ENCODE results near the gene RFX7.

RFX7 gene

GRCh38 chr15:56064152-56064551, 179.5 kb downstream of the RFX7 start:
- Mint-ChIP-seq H3K4me1 (no peaks in the 10 kb centered on the region), H3K27me3 (no peaks in the 10 kb centered on the region)

DNA sequence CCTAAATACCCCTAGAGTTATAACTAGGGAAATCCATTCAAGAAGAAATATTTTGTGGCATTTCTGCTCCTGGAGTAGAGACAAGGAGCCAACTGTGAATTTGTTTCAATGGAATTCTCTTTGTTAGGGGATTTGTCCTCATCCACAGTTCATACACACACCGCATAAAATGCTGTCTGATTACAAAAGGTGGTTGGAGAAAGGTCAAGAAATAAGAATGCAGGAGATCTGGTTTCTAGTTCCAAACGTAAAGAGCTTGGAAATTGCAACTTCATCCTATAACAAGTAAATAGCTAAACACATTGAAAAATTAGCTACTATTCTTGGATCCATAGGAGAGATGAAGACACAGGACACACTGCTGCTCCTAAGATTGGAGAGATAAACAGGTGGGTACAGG, 184.0 kb downstream of the RFX7 start:
- H3K27me3 Mint-ChIP-seq, result no peaks in the 10 kb centered on the region
- no peak overlapping the region for H3K4me3 Mint-ChIP-seq
- H3K36me3 Mint-ChIP-seq, result no peaks in the 10 kb centered on the region
- peaks cover 7% of the 10 kb centered on the region for H3K9me3 Mint-ChIP-seq
- H3K4me1 Mint-ChIP-seq, result no peaks in the 10 kb centered on the region
- H3K27ac Mint-ChIP-seq, result no peak overlapping the region

More at GRCh38 chr15:56064152-56064551, 179.5 kb downstream of the RFX7 start:
- peaks cover 7% of the 10 kb centered on the region for H3K9me3 Mint-ChIP-seq
- no peaks in the 10 kb centered on the region for H3K36me3 Mint-ChIP-seq
- H3K4me3 Mint-ChIP-seq, result no peak overlapping the region
- no peak overlapping the region for H3K27ac Mint-ChIP-seq

- Mint-ChIP-seq H3K4me3 (no peak overlapping the region), H3K27me3 (no peaks in the 10 kb centered on the region), H3K27ac (no peak overlapping the region), H3K9me3 (peaks cover 7% of the 10 kb centered on the region), H3K36me3 (no peaks in the 10 kb centered on the region), H3K4me1 (no peaks in the 10 kb centered on the region)
Measured at GRCh38 chr15:56058986-56059385, 184.7 kb downstream of the RFX7 start.

DNA sequence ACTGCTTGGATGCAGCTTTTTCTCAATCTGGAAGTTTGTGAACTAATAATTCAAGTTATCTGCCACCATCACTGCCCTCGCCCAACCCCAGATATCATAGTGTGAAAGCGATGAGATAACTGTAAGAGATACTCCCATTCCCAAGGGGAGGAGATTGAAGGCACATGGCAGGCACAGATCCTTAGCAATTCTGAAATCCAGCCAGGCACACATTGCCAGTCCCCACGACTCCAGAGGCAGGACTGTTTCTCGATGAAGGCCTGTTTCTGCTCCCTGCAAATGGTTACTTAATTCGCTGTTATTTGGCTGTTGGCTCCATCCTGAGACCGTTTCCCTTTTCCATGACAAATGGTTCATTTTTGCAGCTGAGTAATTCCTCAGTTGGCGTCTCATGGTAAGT, 187.1 kb downstream of the RFX7 start:
- Mint-ChIP-seq H3K27me3 (no peaks in the 10 kb centered on the region), H3K4me3 (no peak overlapping the region), H3K36me3 (no peaks in the 10 kb centered on the region)

DNA sequence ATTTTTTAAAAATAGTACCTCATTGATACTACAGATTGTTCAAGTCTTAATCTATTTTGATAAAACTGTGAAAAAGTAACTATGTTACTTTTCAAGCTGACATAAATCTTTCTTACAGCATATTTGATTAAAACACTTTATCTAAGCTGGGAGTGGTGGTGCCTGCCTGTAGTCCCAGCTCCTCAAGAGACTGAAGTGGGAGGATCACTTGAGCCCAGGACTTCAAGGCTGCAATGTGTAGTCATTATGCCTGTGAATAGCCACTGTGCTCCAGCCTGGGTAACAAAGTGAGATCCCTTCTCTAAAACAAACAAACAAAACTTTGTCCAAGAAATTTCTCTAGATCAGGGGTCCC, 190.7 kb downstream of the RFX7 start:
- Mint-ChIP-seq H3K4me3 (no peak overlapping the region), H3K4me1 (peaks cover 4% of the 10 kb centered on the region), H3K9me3 (no peaks in the 10 kb centered on the region), H3K36me3 (no peaks in the 10 kb centered on the region), H3K27ac (no peak overlapping the region), H3K27me3 (no peaks in the 10 kb centered on the region)

More for the DNA sequence above, 187.1 kb downstream of the RFX7 start:
- peaks cover 2% of the 10 kb centered on the region for H3K9me3 Mint-ChIP-seq
- no peak overlapping the region for H3K27ac Mint-ChIP-seq
- H3K4me1 Mint-ChIP-seq, result peaks cover 4% of the 10 kb centered on the region

DNA sequence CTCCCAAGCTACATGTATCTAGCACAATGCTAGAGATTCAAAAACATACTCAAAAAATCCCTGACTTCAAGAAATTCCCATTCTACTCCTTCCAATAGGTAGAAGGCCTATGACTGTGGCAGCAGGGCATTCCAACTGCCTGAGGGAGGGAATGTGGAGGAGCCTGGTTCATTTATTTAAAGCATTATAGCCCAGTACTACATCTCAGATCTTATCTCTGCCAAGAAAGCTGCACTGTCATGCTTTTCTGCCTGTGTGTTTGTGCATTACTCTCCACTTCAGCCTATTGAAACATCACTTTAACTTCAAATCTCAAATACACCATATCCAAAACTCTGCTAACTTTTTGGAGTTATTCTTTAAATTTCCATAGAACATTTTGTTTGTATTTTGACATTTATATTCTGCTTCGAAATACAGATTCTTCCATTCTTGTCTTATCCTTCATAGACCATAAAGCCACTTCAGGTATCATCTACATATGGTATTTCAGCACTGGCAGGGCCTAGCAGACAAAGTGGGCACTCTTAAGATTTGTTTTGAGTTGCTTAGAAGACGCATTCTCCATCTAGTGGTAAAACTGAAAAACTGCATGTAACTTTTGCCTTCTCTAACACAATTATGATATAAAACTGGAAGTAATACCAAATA, 191.2 kb downstream of the RFX7 start:
- Mint-ChIP-seq H3K27ac (no peak overlapping the region), H3K27me3 (no peaks in the 10 kb centered on the region), H3K36me3 (no peaks in the 10 kb centered on the region), H3K4me1 (peaks cover 4% of the 10 kb centered on the region), H3K4me3 (no peak overlapping the region), H3K9me3 (no peaks in the 10 kb centered on the region)

GRCh38 chr15:56051676-56052075, 192.0 kb downstream of the RFX7 start:
- H3K27ac Mint-ChIP-seq, result no peak overlapping the region
- H3K4me3 Mint-ChIP-seq, result no peak overlapping the region
- H3K27me3 Mint-ChIP-seq, result no peaks in the 10 kb centered on the region
- no peaks in the 10 kb centered on the region for H3K36me3 Mint-ChIP-seq
- H3K9me3 Mint-ChIP-seq, result no peaks in the 10 kb centered on the region
- H3K4me1 Mint-ChIP-seq, result peaks cover 4% of the 10 kb centered on the region

DNA sequence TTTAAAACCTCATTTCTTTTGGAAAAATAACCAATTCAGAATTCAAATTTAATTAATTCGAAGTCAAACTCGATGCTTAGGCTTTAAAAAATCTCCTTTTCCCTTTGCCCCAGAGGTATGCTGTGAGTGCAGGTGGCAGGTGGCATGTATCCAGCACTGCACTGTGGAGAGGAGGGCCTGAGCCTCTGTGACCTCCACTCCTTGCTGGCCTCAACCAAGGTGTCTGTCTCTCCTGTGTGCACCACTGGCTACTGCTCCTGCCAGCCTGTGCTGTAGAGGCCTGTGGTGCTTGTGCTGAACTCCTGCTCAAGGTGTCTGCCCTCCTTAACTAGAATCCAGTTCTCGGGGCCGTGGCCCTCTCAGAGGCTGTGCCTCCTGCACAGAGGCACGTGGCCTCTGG, 194.1 kb downstream of the RFX7 start:
- H3K9me3 Mint-ChIP-seq, result no peaks in the 10 kb centered on the region
- no peaks in the 10 kb centered on the region for H3K36me3 Mint-ChIP-seq
- H3K4me1 Mint-ChIP-seq, result peaks cover 5% of the 10 kb centered on the region
- H3K27me3 Mint-ChIP-seq, result no peaks in the 10 kb centered on the region
- no peak overlapping the region for H3K4me3 Mint-ChIP-seq
- no peak overlapping the region for H3K27ac Mint-ChIP-seq

- H3K4me3 Mint-ChIP-seq, result no peak overlapping the region
- peaks cover 23% of the 10 kb centered on the region for H3K4me1 Mint-ChIP-seq
- H3K27me3 Mint-ChIP-seq, result no peaks in the 10 kb centered on the region
- peaks cover 9% of the 10 kb centered on the region for H3K9me3 Mint-ChIP-seq
- H3K27ac Mint-ChIP-seq, result no peak overlapping the region
- H3K36me3 Mint-ChIP-seq, result peaks cover 2% of the 10 kb centered on the region
Measured at GRCh38 chr15:56047354-56047753, 196.3 kb downstream of the RFX7 start.

DNA sequence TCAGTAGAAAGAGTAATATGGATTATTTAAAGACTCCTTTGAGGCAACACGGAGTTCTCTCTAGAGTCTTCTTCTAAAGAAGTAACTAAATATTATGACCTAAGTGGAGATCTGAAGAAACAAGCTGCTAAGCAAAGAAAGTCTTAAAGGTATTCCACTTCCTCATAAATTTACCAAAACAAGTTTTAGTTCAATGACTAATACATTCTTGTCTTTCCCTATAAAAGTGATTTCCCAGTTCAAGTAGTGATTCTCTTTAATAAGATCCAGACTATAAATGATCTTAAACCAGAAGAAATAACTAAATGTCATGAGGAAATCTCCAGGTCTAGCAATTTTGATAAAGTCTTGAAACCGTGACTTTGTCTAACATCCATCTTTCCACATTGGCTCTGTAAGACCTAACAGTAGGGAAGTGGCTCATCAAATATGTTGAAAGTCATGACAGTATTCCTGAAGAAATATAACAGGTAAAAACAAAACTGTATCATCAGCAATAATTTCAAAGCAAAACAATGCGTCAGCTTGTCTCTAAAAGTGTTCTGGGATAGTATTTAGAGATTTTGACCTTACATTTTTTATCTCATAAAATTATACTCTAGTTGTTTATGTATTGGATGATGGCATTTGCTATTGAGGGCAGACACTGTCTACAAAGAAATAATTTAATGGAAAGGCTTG, 198.5 kb downstream of the RFX7 start:
- Mint-ChIP-seq H3K4me3 (no peak overlapping the region), H3K27ac (no peak overlapping the region), H3K4me1 (peaks cover 36% of the 10 kb centered on the region), H3K36me3 (peaks cover 2% of the 10 kb centered on the region), H3K27me3 (no peaks in the 10 kb centered on the region), H3K9me3 (peaks cover 9% of the 10 kb centered on the region)

GRCh38 chr15:56042982-56043980, 200.4 kb downstream of the RFX7 start:
- Mint-ChIP-seq H3K27ac (peak overlapping the region; percentile 92), H3K36me3 (peaks cover 2% of the 10 kb centered on the region), H3K27me3 (no peaks in the 10 kb centered on the region), H3K4me3 (peak overlapping the region; percentile 72), H3K4me1 (peaks cover 48% of the 10 kb centered on the region), H3K9me3 (peaks cover 9% of the 10 kb centered on the region)

DNA sequence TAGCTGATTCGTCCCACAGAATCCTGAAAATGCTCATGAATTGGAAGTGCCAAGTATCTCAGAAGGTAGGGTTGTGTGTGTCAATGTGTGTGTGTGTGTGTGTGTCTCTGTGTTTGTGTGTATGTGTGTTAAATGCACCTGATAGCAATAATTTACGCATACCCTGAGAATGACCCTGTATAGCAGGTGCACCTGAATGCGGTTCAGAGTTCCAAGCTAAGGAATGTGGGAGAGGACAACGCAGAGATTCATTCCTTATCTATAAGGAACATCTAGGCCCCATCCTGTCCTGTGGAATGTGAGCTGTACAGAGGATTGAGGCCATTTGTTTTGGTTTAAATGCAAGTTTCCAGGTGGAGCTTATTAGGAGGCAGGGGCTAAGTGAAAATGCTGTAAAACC, 201.2 kb downstream of the RFX7 start:
- Mint-ChIP-seq H3K4me1 (peaks cover 55% of the 10 kb centered on the region), H3K9me3 (peaks cover 9% of the 10 kb centered on the region), H3K27me3 (no peaks in the 10 kb centered on the region), H3K4me3 (peak overlapping the region; percentile 72), H3K27ac (peak overlapping the region; percentile 83), H3K36me3 (peaks cover 2% of the 10 kb centered on the region)

GRCh38 chr15:56042031-56042430, 201.6 kb downstream of the RFX7 start:
- Mint-ChIP-seq H3K27me3 (no peaks in the 10 kb centered on the region), H3K4me3 (peak overlapping the region; percentile 72), H3K9me3 (peaks cover 9% of the 10 kb centered on the region), H3K27ac (peak overlapping the region; percentile 83), H3K36me3 (peaks cover 2% of the 10 kb centered on the region), H3K4me1 (peaks cover 56% of the 10 kb centered on the region)

DNA sequence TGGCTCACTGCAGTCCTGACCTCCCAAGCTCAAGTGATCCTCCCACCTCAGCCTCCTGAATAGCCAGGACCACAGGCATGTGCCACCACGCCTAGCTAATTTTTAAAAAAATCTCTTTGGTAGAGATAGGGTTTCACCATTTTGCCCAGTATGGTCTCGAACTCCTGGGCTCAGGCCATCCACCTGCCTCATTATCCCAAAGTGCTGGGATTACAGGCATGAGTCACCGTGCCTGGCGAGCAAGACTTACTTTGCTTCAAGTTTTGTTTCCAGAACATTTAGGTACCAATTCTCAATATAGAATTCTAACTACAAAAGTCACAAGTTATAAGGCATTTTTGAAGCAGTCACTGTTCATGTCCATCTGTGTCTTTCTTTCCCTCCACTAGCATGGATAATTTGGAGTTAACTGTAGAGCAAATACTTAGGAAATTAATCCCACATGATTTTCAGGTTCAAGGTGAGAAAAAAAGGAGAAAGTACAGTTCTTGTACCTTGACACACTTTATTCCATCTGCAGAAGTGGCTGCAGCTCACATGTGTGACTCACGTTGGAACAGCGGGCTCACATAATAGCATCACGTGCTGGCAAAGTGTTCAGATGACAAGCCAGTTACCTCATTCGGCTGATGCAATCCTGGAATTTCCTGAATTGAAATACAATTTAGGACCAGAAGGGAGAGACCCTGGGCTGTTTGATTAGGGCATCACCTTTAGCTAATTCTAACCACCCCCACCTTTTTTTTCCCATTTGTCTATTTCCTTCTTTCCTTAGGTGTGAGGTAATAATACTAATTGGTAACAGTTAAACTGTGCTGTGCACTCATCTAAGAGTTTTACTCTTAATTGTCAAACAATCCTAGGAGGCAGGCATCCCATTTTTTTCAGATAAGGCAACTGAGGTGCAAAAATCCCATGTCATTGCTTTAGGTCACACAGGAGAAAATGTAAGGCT, 203.3 kb downstream of the RFX7 start:
- H3K27me3 Mint-ChIP-seq, result no peaks in the 10 kb centered on the region
- peaks cover 56% of the 10 kb centered on the region for H3K4me1 Mint-ChIP-seq
- H3K27ac Mint-ChIP-seq, result peak overlapping the region; percentile 89
- peaks cover 9% of the 10 kb centered on the region for H3K9me3 Mint-ChIP-seq
- H3K4me3 Mint-ChIP-seq, result peak overlapping the region; percentile 38
- peaks cover 2% of the 10 kb centered on the region for H3K36me3 Mint-ChIP-seq

- Mint-ChIP-seq H3K27ac (peak overlapping the region; percentile 27), H3K36me3 (no peaks in the 10 kb centered on the region), H3K9me3 (peaks cover 4% of the 10 kb centered on the region), H3K4me1 (peaks cover 47% of the 10 kb centered on the region), H3K4me3 (peak overlapping the region; percentile 4), H3K27me3 (no peaks in the 10 kb centered on the region)
Measured at GRCh38 chr15:56038707-56039106, 205.0 kb downstream of the RFX7 start.

Data from activated naive CD4-positive, alpha-beta T cell treated with anti-CD3 and anti-CD28 coated beads, Interleukin-2, amount 50 U/mL, for 24 hours (primary cell).